Kidney (tissue), 14 donors: ENCODE results near the gene KANSL2. TPM values are rescaled to one million over a fixed set of nuclear protein-coding genes. Genes with fewer than 3 reads are reported as not detected.
"Not testable (repeated sequence)": the region's sequence is repeated elsewhere in the genome, so short reads cannot be mapped to it uniquely, and the experiment has no call there.

Source experiments
- DNase-seq, 5 donors: peaks; one replicate each; pipeline ENCODE4 v3.0.0-alpha.2; 2013 to 2020
- FAIRE-seq: peaks from 2 replicates; lab custom pipeline; 2012; peaks lifted over from hg19 to GRCh38; lab: Jason Lieb, UNC
- H3K27ac ChIP-seq, 2 donors: one replicate each; pipeline ENCODE4 v1.7.0; 2013; ENCODE audit warnings: low read depth in 2 of 2, low read length in 2 of 2, inconsistent platforms in 1 of 2
- H3K27me3 ChIP-seq: one replicate; pipeline ENCODE4 v1.7.1; 2013; ENCODE audit warnings: low read length, inconsistent platforms; ENCODE audit not compliant: control insufficient read depth, insufficient read depth
- H3K36me3 ChIP-seq, 3 donors: one replicate each; pipeline versions ENCODE4 v1.7.0 to v1.7.1; 2013; ENCODE audit warnings: low read length in 3 of 3, control low read depth in 1 of 3, inconsistent platforms in 1 of 3; ENCODE audit not compliant: insufficient read depth in 3 of 3, control insufficient read depth in 2 of 3
- H3K4me1 ChIP-seq, 3 donors: one replicate each; pipeline versions ENCODE4 v1.7.0 to v1.7.1; 2013; ENCODE audit warnings: low read length in 3 of 3, inconsistent platforms in 1 of 3, low read depth in 1 of 3; ENCODE audit not compliant: control insufficient read depth in 2 of 3, insufficient read depth in 2 of 3
- H3K4me3 ChIP-seq, 3 donors: one replicate each; pipeline versions ENCODE4 v1.7.0 to v1.8.1; 2013; ENCODE audit warnings: low read length in 3 of 3, control low read depth in 1 of 3, inconsistent platforms in 1 of 3
- H3K9ac ChIP-seq, 3 donors: one replicate each; pipeline versions ENCODE4 v1.7.0 to v1.7.1; 2013; ENCODE audit warnings: low read length in 3 of 3, control low read depth in 1 of 3, inconsistent platforms in 1 of 3
- H3K9me3 ChIP-seq, 3 donors: one replicate each; pipeline versions ENCODE4 v1.7.0 to v1.7.1; 2013; ENCODE audit warnings: low read length in 3 of 3, control low read depth in 1 of 3, inconsistent platforms in 1 of 3; ENCODE audit not compliant: control insufficient read depth in 2 of 3, insufficient read depth in 1 of 3
- CTCF ChIP-seq: IDR thresholded peaks from 3 replicates; pipeline ENCODE4 v1.5.1; 2012; ENCODE audit warnings: mild to moderate bottlenecking, moderate library complexity, borderline replicate concordance; ENCODE audit not compliant: insufficient read depth; ENCODE audit errors: extremely low read depth
- intact Hi-C: fragments of 100-400 bp; cut with DNase I; formaldehyde crosslinking; loops from one replicate; pipeline ENCODE4 v1.11.1; 2022
- polyA plus RNA-seq: library from polyadenylated mRNA; stranded (reverse); fragments of 350-450 nt; fragmentation: Illumina TruSeq; extraction: RNeasy Lipid Tissue Mini Kit (QIAGEN cat#74804); gene quantifications from one replicate; pipeline ENCODE4 v1.2.3, GENCODE V29; 2014; ENCODE audit warnings: low read depth, low replicate concordance; ENCODE audit not compliant: insufficient read depth
- total RNA-seq: library from RNA; stranded (reverse); fragmentation: NEBNext Ultra II Directional; extraction: Animal tissue kit (Norgen Biotek cat#: 25700); gene quantifications from one replicate; pipeline ENCODE4 v1.2.1, GENCODE V29; 2021
- donor health status: control.
- donor health status: control.
- donor health status: control.
- donor health status: control.
- donor health status: control.
- donor health status: DM: yes; HTN: yes; CAD: no.
- donor health status: Normal renal cell carcinoma (clear cell type).

The KANSL2 gene
- total and polyA plus RNA-seq, 2 donors from 2014 or later, result 24.6 to 32.2 TPM

GRCh38 chr12:48629541-48629940, 52.5 kb downstream of the KANSL2 start:
- no peaks in the 10 kb centered on the region for H3K36me3 ChIP-seq
- no peak overlapping the region for H3K27ac ChIP-seq
- H3K9me3 ChIP-seq, result no peaks in the 10 kb centered on the region
- no peak for DNase-seq
- intact Hi-C loops, result no loop called here
- no peaks in the 10 kb centered on the region for H3K27me3 ChIP-seq
- no peak for FAIRE-seq
- no peak overlapping the region for H3K9ac ChIP-seq
- no peaks in the 10 kb centered on the region for H3K4me1 ChIP-seq
- H3K4me3 ChIP-seq, result no peak overlapping the region
- TF ChIP-seq CTCF, result no peak

GRCh38 chr12:48627556-48627955, 54.5 kb downstream of the KANSL2 start:
- Histone ChIP-seq H3K9me3 (no peaks in the 10 kb centered on the region), H3K9ac (no peak overlapping the region), H3K36me3 (no peaks in the 10 kb centered on the region), H3K27me3 (no peaks in the 10 kb centered on the region), H3K4me1 (no peaks in the 10 kb centered on the region), H3K27ac (no peak overlapping the region), H3K4me3 (no peak overlapping the region)
- intact Hi-C loops, result no loop called here
- no peak for TF ChIP-seq CTCF
- no peak for FAIRE-seq
- no peak for DNase-seq

GRCh38 chr12:48622997-48623396, 59.0 kb downstream of the KANSL2 start:
- H3K27me3 ChIP-seq, intact Hi-C loops, H3K4me3 ChIP-seq, H3K36me3 ChIP-seq, DNase-seq, H3K9me3 ChIP-seq, FAIRE-seq, H3K27ac ChIP-seq, H3K9ac ChIP-seq, H3K4me1 ChIP-seq: not testable (repeated sequence)

- no peak overlapping the region for H3K9ac ChIP-seq
- no peak overlapping the region for H3K27ac ChIP-seq
- H3K36me3 ChIP-seq, result no peaks in the 10 kb centered on the region
- intact Hi-C loops, result no loop called here
- DNase-seq, result peak in 4 of 5 donors; percentile 81 to 87 (median 84)
- no peaks in the 10 kb centered on the region for H3K27me3 ChIP-seq
- peaks cover 0 to 1% (median 0%) of the 10 kb centered on the region in 3 donors for H3K9me3 ChIP-seq
- H3K4me1 ChIP-seq, result no peaks in the 10 kb centered on the region
- TF ChIP-seq CTCF, result peak; percentile 95
- H3K4me3 ChIP-seq, result no peak overlapping the region
- peak; percentile 66 for FAIRE-seq
Observed at GRCh38 chr12:48618541-48618940, 63.5 kb downstream of the KANSL2 start.
